IPS-18c (cell line): Measurements from ENCODE around the gene CRYAA.

Experiments
- H3K4me3 ChIP-seq: 2 replicates; pipeline ENCODE4 v1.7.0; 2013; ENCODE audit warnings: low read depth, mild to moderate bottlenecking, low read length, moderate library complexity; ENCODE audit not compliant: insufficient read depth
- H3K9me3 ChIP-seq: one replicate; pipeline ENCODE4 v1.6.1; 2013; ENCODE audit warnings: mild to moderate bottlenecking, low read length, moderate library complexity; ENCODE audit not compliant: control insufficient read depth, insufficient read depth

CRYAA gene

GRCh38 chr21:43193088-43193650 lies 24.4 kb downstream of the CRYAA start:
- no peak overlapping the region for H3K4me3 ChIP-seq
- H3K9me3 ChIP-seq: no peaks in the 10 kb centered on the region

GRCh38 chr21:43193651-43194302 lies 25.0 kb downstream of the CRYAA start:
- H3K4me3 ChIP-seq: no peak overlapping the region
- H3K9me3 ChIP-seq: no peaks in the 10 kb centered on the region

- no peak overlapping the region for H3K4me3 ChIP-seq
Observed at GRCh38 chr21:43194303-43195120, 25.7 kb downstream of the CRYAA start.

GRCh38 chr21:43195121-43196021 lies 26.6 kb downstream of the CRYAA start:
- Histone ChIP-seq H3K4me3 (no peak overlapping the region), H3K9me3 (no peaks in the 10 kb centered on the region)

More at GRCh38 chr21:43194303-43195120, 25.7 kb downstream of the CRYAA start:
- no peaks in the 10 kb centered on the region for H3K9me3 ChIP-seq

- no peak overlapping the region for H3K4me3 ChIP-seq
- H3K9me3 ChIP-seq: no peaks in the 10 kb centered on the region
Observed at GRCh38 chr21:43196826-43197225, 28.0 kb downstream of the CRYAA start.

- no peaks in the 10 kb centered on the region for H3K9me3 ChIP-seq
- H3K4me3 ChIP-seq: no peak overlapping the region
Observed at GRCh38 chr21:43198376-43198775, 29.6 kb downstream of the CRYAA start.

- H3K9me3 ChIP-seq: no peaks in the 10 kb centered on the region
Observed at GRCh38 chr21:43201491-43201890, 32.7 kb downstream of the CRYAA start.

GRCh38 chr21:43203591-43203990 lies 34.8 kb downstream of the CRYAA start:
- Histone ChIP-seq H3K4me3 (no peak overlapping the region), H3K9me3 (no peaks in the 10 kb centered on the region)

More at GRCh38 chr21:43201491-43201890, 32.7 kb downstream of the CRYAA start:
- H3K4me3 ChIP-seq: no peak overlapping the region

- no peak overlapping the region for H3K4me3 ChIP-seq
- H3K9me3 ChIP-seq: no peaks in the 10 kb centered on the region
Observed at GRCh38 chr21:43204638-43205037, 35.8 kb downstream of the CRYAA start.

GRCh38 chr21:43206231-43207042 lies 37.6 kb downstream of the CRYAA start:
- Histone ChIP-seq H3K9me3 (no peaks in the 10 kb centered on the region), H3K4me3 (no peak overlapping the region)

- H3K9me3 ChIP-seq: no peaks in the 10 kb centered on the region
- H3K4me3 ChIP-seq: no peak overlapping the region
Observed at GRCh38 chr21:43207043-43207315, 38.2 kb downstream of the CRYAA start.

GRCh38 chr21:43207868-43208267 lies 39.1 kb downstream of the CRYAA start:
- Histone ChIP-seq H3K9me3 (no peaks in the 10 kb centered on the region), H3K4me3 (no peak overlapping the region)

GRCh38 chr21:43208561-43209332 lies 39.9 kb downstream of the CRYAA start:
- Histone ChIP-seq H3K9me3 (no peaks in the 10 kb centered on the region), H3K4me3 (no peak overlapping the region)

GRCh38 chr21:43209575-43210453 lies 41.0 kb downstream of the CRYAA start:
- Histone ChIP-seq H3K4me3 (no peak overlapping the region), H3K9me3 (no peaks in the 10 kb centered on the region)

GRCh38 chr21:43210454-43211071 lies 41.8 kb downstream of the CRYAA start:
- no peaks in the 10 kb centered on the region for H3K9me3 ChIP-seq

More at GRCh38 chr21:43210454-43211071, 41.8 kb downstream of the CRYAA start:
- H3K4me3 ChIP-seq: no peak overlapping the region
